Pons (tissue), 1 donor: ENCODE data around the gene KLHDC1.
"Not testable (repeated sequence)": the region's sequence is repeated elsewhere in the genome, so short reads cannot be mapped to it uniquely, and the experiment has no call there.

Experiments used
- DNase-seq: peaks from one replicate; pipeline ENCODE4 v3.0.0-alpha.2; 2016; ENCODE audit warnings: low spot score

The KLHDC1 gene, protein sequence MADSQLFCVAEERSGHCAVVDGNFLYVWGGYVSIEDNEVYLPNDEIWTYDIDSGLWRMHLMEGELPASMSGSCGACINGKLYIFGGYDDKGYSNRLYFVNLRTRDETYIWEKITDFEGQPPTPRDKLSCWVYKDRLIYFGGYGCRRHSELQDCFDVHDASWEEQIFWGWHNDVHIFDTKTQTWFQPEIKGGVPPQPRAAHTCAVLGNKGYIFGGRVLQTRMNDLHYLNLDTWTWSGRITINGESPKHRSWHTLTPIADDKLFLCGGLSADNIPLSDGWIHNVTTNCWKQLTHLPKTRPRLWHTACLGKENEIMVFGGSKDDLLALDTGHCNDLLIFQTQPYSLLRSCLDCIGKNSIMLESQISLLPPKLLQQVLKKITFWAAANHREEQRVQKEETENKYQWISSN

GRCh38 chr14:49692811-49693734, at the start of gene KLHDC1:
TSS of gene KLHDC1 (plus strand) at chr14:49693120. CDS start at chr14:49693195, 75 bp downstream.
- peak; percentile 72 for DNase-seq

GRCh38 chr14:49653508-49653907, 39.4 kb upstream of the KLHDC1 start:
- no peak for DNase-seq

DNA sequence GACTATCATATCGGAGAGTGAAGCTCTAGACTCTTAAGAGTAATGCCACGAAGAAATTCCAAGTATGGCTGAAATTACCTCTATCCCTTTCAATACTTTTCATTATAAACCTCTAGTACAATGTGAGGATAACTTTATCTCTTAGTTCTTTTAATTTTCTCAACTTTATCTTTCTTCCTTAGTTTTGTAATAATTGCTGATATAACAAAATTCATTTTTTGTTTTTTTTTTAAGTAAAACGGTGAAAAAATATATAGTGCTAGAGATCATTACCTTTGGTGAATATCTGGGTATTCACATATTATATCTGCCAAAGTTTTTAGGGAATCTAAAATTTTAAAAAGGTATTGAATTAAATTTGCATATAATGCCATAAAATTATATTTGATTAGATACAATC, 38.4 kb upstream of the KLHDC1 start:
- no peak for DNase-seq

DNA sequence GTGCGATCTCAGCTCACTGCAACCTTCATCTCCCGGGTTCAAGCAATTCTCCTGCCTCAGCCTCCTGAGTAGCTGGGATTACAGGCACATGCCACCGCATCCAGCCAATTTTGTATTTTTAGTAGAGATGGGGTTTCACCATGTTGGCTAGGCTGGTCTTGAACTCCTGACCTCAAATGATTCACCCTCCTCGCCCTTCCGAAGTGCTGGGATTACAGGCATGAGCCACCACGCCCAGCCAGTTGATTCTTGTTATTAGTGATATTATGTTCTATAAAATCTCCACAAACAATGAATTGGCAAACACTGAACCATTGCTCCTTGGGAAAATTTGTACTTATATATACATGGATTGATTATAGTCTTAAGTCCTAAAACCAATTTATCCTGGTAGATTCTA, 35.4 kb upstream of the KLHDC1 start:
- not testable (repeated sequence) for DNase-seq

DNA sequence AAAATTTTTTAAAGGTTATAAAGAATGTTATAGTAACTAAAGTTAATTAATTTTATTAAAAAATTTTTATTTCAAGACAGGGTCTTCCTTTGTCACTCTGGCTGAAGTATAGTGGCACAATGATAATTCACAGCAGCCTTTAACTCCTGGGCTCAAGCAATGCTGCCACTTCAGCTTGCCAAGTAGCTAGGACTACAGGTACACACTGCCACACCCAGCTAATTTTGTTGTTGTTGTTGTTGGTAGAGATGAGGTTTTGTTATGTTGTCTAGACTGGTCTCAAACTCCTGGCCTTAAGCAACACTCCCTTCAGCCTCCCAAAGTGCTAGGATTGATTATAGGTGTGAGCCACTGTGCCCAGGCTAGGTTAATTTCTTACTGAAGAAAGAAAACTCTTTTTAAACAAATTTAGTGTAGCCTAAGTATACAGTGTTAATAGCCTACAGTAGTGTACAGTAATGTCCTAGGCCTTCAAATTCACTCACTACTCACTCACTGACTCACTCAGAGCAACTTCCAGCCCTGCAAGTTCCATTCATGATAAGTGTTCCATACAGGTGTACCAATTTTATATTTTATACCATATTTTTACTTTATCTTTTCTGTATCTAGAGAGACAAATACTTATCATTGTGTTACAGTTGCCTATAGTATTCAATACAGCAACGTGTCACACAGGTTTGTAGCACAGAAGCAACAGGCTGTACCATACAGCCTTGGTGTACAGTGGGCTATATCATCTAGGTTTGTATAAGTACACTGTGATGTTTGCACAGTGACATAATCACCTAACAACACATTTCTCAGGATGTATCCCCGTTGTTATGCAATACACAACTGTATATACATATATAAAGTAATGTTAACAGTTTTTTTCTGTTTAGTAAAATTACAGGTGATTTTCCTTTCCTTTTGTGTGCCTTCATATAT, 33.1 kb upstream of the KLHDC1 start:
- no peak for DNase-seq

GRCh38 chr14:49670475-49670874, 22.4 kb upstream of the KLHDC1 start:
- no peak for DNase-seq

GRCh38 chr14:49673586-49673985, 19.3 kb upstream of the KLHDC1 start:
- no peak for DNase-seq

DNA sequence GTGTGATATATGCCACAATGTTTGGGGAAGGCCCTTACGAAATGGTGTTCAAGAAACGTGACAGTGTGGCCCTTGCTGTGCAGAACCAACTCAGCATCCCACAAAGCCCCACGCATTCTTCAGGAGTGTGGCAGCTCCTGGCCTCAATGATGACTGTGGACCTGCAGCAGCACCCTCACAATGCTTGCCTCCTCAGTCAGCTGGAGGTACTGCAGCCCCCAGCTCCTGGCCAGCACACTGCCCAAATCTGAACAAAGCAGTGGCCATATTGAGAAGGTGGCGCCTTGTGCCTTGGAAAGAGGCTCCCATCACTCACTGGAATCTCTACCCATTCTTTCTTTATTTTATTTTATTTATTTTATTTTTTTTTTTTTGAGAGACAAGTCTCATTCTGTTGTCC, 15.3 kb upstream of the KLHDC1 start:
- DNase-seq, result no peak

DNA sequence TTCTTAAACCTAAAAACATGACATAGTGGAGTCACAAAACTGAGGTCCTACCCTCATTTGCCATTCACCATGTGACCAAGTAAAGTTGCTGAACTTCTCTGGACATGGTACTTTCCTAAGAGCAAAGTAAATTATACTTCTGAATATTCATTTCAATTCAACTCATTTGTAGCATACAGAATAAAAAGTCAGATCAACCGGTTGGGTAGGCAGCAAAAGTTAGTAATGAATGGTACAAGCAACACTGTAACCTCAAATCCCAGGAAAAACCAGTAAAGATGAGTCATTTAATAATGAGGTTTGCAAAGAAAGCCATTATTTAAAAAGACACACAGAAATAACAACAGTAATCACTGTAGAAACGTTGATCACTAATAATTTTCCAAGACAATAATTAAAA, 13.6 kb upstream of the KLHDC1 start:
- DNase-seq, result no peak

- DNase-seq, result no peak
Observed at GRCh38 chr14:49686425-49686824, 6.5 kb upstream of the KLHDC1 start.

- DNase-seq, result peak; percentile 46
Observed at GRCh38 chr14:49687942-49688700, 4.8 kb upstream of the KLHDC1 start, which contains the start of gene POLE2. TSS of gene POLE2 (minus strand) at chr14:49688214. CDS start at chr14:49688203, 11 bp downstream.

DNA sequence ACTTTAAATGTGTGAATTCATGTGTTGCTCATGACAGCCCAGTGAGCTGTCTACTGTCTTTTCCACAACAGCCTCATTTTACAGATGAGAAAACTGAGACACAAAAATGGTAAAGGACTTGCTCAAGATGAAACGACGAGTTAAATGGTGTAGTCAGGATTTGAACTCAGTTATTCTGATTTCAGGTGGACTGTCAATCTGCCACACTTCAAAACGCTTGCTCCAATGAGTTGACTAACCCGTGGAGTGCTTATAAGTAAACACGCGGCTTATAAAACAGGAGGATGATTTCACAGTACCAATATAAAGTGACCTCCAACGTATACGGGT, 4.3 kb upstream of the KLHDC1 start:
- no peak for DNase-seq

GRCh38 chr14:49691031-49691430, 1.9 kb upstream of the KLHDC1 start:
- DNase-seq, result no peak

GRCh38 chr14:49692193-49692757, 645 bp upstream of the KLHDC1 start:
- peak; percentile 17 for DNase-seq

DNA sequence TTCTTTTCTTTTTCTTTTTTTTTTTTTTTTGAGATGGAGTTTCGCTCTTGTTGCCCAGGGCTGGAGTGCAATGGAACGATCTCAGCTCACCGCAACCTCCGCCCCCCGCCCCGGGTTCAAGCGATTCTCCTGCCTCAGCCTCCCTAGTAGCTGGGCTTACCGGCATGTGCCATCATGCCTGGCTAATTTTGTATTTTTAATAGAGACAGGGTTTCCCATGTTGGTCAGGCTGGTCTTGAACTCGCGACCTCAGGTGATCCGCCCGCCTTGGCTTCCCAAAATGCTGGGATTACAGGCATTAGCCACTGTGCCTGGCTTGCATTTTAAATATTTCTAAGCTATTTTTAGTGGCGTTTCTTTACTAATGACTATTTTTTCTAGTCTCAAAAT, 810 bp downstream of the KLHDC1 start:
- DNase-seq, result not testable (repeated sequence)

GRCh38 chr14:49702725-49703124, 9.8 kb downstream of the KLHDC1 start:
- no peak for DNase-seq

DNA sequence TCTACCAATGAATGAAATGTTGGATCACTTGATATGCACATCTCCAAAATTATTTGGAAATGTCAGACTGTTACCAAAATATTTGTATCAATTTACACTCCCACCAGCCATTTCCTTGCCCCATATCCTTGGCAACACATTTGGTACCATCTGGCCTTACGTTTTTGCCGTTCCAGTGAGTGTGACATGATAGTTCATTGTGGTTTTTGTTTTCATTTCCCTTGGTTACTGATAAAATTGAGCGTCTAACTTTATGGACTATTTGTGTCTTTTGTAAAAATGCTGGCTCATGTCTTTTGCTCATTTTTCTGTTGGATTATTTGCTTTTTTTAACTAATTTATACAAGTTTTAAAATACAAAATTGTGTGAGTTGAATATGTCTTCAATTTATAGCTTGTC, 11.0 kb downstream of the KLHDC1 start:
- no peak for DNase-seq

- DNase-seq, result not testable (repeated sequence)
Observed at GRCh38 chr14:49704471-49704870, 11.6 kb downstream of the KLHDC1 start.

- not testable (repeated sequence) for DNase-seq
Observed at GRCh38 chr14:49710993-49711392, 18.1 kb downstream of the KLHDC1 start.

DNA sequence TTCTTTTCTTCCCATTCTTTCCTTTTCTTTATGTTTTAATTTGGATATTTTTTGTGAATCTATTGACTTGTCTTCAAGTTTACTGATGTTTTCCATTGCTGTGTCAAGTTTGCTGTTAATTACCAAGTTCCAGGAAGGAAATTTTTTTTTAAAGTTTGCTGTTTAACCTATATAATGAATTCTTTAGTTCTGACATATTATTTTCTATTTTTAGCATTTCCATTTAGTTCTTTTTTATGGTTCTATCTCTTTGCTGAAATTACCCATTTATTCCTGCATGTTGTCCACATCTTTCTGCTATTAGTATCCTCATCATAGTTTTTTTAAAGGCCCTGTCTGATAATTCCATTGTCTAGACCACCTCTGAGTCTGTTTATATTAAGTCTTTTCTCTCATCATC, 27.8 kb downstream of the KLHDC1 start:
- DNase-seq, result no peak
